Neuronal stem cell (in vitro differentiated cells): ENCODE results near the gene ZFP30.

ENCODE experiments used
- DNase-seq: peaks from one replicate; pipeline ENCODE4 v3.0.0-alpha.2; 2013; ENCODE audit warnings: low spot score
- H2AFZ ChIP-seq: one replicate; pipeline ENCODE4 v1.6.1; 2013; ENCODE audit warnings: mild to moderate bottlenecking, low read length, inconsistent platforms
- H2AK5ac ChIP-seq: 2 replicates; pipeline ENCODE4 v1.6.1; 2013; ENCODE audit warnings: low read depth, mild to moderate bottlenecking, inconsistent platforms, low read length, moderate library complexity, mixed read lengths
- H2BK120ac ChIP-seq: 2 replicates; pipeline ENCODE4 v1.6.1; 2013; ENCODE audit warnings: low read depth, mild to moderate bottlenecking, inconsistent platforms, low read length, moderate library complexity, mixed read lengths
- H2BK12ac ChIP-seq: one replicate; pipeline ENCODE4 v1.6.1; 2013; ENCODE audit warnings: low read length, inconsistent platforms
- H2BK15ac ChIP-seq: 2 replicates; pipeline ENCODE4 v1.6.1; 2013; ENCODE audit warnings: mild to moderate bottlenecking, low read length, inconsistent platforms, mixed read lengths
- H2BK5ac ChIP-seq: one replicate; pipeline ENCODE4 v1.6.1; 2013; ENCODE audit warnings: inconsistent platforms, mild to moderate bottlenecking, low read length, moderate library complexity
- H3K14ac ChIP-seq: one replicate; pipeline ENCODE4 v1.6.1; 2013; ENCODE audit warnings: low read length, inconsistent platforms
- H3K18ac ChIP-seq: 2 replicates; pipeline ENCODE4 v1.6.1; 2013; ENCODE audit warnings: low read length, inconsistent platforms
- H3K23ac ChIP-seq: 2 replicates; pipeline ENCODE4 v1.6.1; 2013; ENCODE audit warnings: low read depth, mild to moderate bottlenecking, mixed read lengths, low read length, inconsistent platforms; ENCODE audit not compliant: poor library complexity
- H3K27ac ChIP-seq: replicated peaks from 3 replicates; pipeline ENCODE4 v1.5.1; 2013; ENCODE audit warnings: low read length, inconsistent platforms
- H3K27me3 ChIP-seq, 3 experiments: 2 replicates each; pipeline ENCODE4 v1.6.1; 2013; ENCODE audit warnings: low read length in 3 of 3, mild to moderate bottlenecking in 2 of 3, inconsistent platforms in 1 of 3, low read depth in 1 of 3, mixed read lengths in 1 of 3, moderate library complexity in 1 of 3; ENCODE audit not compliant: control insufficient read depth in 3 of 3, insufficient read depth in 3 of 3
- H3K36me3 ChIP-seq, 2 donors: replicated peaks in 1 of 2; 2 replicates each; pipeline ENCODE4 v1.6.1; 2013; ENCODE audit warnings: low read length in 2 of 2; ENCODE audit not compliant: control insufficient read depth in 2 of 2, insufficient read depth in 2 of 2
- H3K4ac ChIP-seq: 2 replicates; pipeline ENCODE4 v1.6.1; 2013; ENCODE audit warnings: inconsistent platforms, mild to moderate bottlenecking, low read length, moderate library complexity
- H3K4me1 ChIP-seq, 2 donors: 1 replicate in 1 of 2; 2 replicates in 1 of 2; pipeline ENCODE4 v1.6.1; 2013; ENCODE audit warnings: low read length in 2 of 2, low read depth in 1 of 2; ENCODE audit not compliant: control insufficient read depth in 2 of 2, insufficient read depth in 1 of 2
- H3K4me2 ChIP-seq: one replicate; pipeline ENCODE4 v1.6.1; 2013; ENCODE audit warnings: mild to moderate bottlenecking, low read length, inconsistent platforms; ENCODE audit not compliant: insufficient read depth, poor library complexity, severe bottlenecking
- H3K4me3 ChIP-seq, 2 donors: 2 replicates each; pipeline ENCODE4 v1.5.1; 2013; ENCODE audit warnings: low read length in 2 of 2, mild to moderate bottlenecking in 2 of 2, inconsistent platforms in 1 of 2, moderate library complexity in 1 of 2
- H3K79me1 ChIP-seq: one replicate; pipeline ENCODE4 v1.6.1; 2013; ENCODE audit warnings: low read depth, mild to moderate bottlenecking, inconsistent platforms, low read length, moderate library complexity
- H3K9ac ChIP-seq: one replicate; pipeline ENCODE4 v1.6.1; 2013; ENCODE audit warnings: mild to moderate bottlenecking, low read depth, low read length, inconsistent platforms; ENCODE audit not compliant: poor library complexity
- H3K9me3 ChIP-seq, 2 donors: replicated peaks in 1 of 2; 2 replicates each; pipeline versions ENCODE3 to v1.6.1; 2013; ENCODE audit warnings: low read length in 2 of 2, mild to moderate bottlenecking in 2 of 2, inconsistent platforms in 1 of 2, low read depth in 1 of 2, mixed read lengths in 1 of 2, moderate library complexity in 1 of 2; ENCODE audit not compliant: control insufficient read depth in 2 of 2, insufficient read depth in 1 of 2
- H4K8ac ChIP-seq: one replicate; pipeline ENCODE4 v1.6.1; 2013; ENCODE audit warnings: low read depth, mild to moderate bottlenecking, inconsistent platforms, low read length, moderate library complexity
- H4K91ac ChIP-seq: one replicate; pipeline ENCODE4 v1.6.1; 2013; ENCODE audit warnings: low read length, low read depth, mild to moderate bottlenecking, inconsistent platforms; ENCODE audit not compliant: poor library complexity
- WGBS, 2 donors: extraction: QIAGEN DNeasy Blood & Tissue Kit; methylation state at CpG; one replicate each; pipeline ENCODE4 v1.1.7; 2013; ENCODE audit warnings: missing lambda C conversion rate in 2 of 2, mixed read lengths in 1 of 2; ENCODE audit not compliant: insufficient read length in 2 of 2, insufficient replicate concordance in 1 of 2; ENCODE audit errors: extremely low coverage in 2 of 2; 5-methylcytosine and 5-hydroxymethylcytosine counted together

ZFP30 gene

DNA sequence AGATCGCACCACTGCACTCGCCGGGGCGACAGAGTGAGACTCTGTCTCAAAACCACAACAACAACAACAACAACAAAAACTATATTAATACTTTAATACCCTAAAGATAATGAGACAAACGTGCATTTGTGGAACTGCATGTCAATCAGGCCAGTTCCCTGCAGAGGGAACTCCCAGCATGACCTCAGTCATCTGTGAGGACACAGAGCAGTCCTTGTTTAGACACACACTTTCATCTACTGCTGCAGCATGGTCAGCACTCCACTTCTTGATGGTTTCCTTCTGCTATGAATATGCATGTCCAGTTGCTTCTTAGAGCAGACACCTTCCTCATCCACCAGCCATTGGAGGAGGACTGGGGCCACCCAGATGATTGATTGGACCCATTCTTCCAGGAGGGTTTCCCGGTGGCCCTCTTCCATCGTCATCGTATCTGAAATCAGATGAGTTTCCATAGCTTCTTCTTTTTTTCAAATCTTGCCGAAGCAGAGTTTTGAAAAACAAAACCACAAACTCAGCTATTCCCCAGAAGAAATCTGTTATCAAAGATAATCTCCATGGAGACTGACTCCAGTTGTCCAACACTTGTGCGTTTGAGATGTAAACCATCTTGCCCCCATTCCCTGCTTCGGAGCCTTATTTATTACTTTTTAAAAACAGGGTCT is 37.8 kb upstream of the ZFP30 start:
- Histone ChIP-seq H3K9me3 (peaks cover 5 to 35% of the 10 kb centered on the region in 2 donors), H3K4ac (no peak overlapping the region), H4K91ac (no peak overlapping the region), H3K14ac (no peak overlapping the region), H2BK12ac (no peak overlapping the region), H3K36me3 (peaks cover 9 to 21% of the 10 kb centered on the region in 2 donors), H3K9ac (no peak overlapping the region), H2BK15ac (no peak overlapping the region), H2AK5ac (no peak overlapping the region), H3K27me3 (no peaks in the 10 kb centered on the region), H3K23ac (no peak overlapping the region), H3K4me1 (peaks cover 0 to 3% of the 10 kb centered on the region in 2 donors), H3K27ac (no peak overlapping the region), H3K4me3 (no peak overlapping the region), H2AFZ (no peak overlapping the region), H3K79me1 (no peaks in the 10 kb centered on the region), H2BK5ac (no peak overlapping the region), H2BK120ac (no peak overlapping the region), H3K18ac (no peak overlapping the region), H3K4me2 (no peak overlapping the region), H4K8ac (no peak overlapping the region)
- WGBS, 2 donors, result no CpG with 5 or more reads among the region's 11 CpGs
- DNase-seq, result no peak

DNA sequence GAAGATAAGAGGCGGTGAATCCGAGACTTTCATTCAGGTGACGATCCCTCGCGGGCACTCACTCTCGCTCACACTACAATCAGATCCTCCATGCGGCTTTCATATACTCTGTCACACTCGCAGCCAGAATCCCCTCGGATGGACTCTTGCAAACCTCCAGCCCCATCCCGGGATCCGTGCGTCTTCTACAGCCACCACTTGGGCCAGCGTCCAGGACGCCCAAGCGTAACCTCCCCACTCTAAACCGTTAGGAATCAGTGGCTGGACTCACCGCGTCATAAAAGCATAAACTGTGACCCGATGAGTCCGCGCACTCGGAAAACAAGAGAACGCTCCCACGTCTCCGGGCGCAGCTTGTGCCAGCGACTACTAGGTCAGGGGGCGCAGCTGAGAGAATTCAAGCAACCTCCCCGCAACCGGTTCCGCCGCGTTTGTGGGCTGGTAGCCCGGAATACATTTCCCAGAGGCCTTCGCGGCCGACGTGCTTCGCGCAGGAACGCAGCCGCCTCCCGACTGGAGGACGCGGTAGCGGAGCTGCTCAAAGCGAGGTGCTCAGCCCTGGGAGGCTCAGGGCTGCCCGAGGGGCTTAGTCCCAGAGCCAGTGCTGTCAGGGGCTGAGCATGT is 36.7 kb upstream of the ZFP30 start:
- H3K4ac ChIP-seq, result no peak overlapping the region
- H4K8ac ChIP-seq, result no peak overlapping the region
- H2BK15ac ChIP-seq, result no peak overlapping the region
- peaks cover 7 to 25% of the 10 kb centered on the region in 2 donors for H3K9me3 ChIP-seq
- H3K23ac ChIP-seq, result no peak overlapping the region
- H2BK120ac ChIP-seq, result no peak overlapping the region
- H2BK12ac ChIP-seq, result no peak overlapping the region
- H2AFZ ChIP-seq, result peak overlapping the region; percentile 97
- no peaks in the 10 kb centered on the region for H3K27me3 ChIP-seq
- peak; percentile 70 for DNase-seq
- H3K4me1 ChIP-seq, result peaks cover 0 to 3% of the 10 kb centered on the region in 2 donors
- H4K91ac ChIP-seq, result no peak overlapping the region
- H3K9ac ChIP-seq, result peak overlapping the region; percentile 83
- peaks cover 7 to 10% of the 10 kb centered on the region in 2 donors for H3K36me3 ChIP-seq
- H3K14ac ChIP-seq, result no peak overlapping the region
- H3K4me3 ChIP-seq, result peak overlapping the region; percentile 66 to 89
- peak overlapping the region; percentile 91 for H3K18ac ChIP-seq
- H2BK5ac ChIP-seq, result no peak overlapping the region
- H2AK5ac ChIP-seq, result no peak overlapping the region
- H3K4me2 ChIP-seq, result peak overlapping the region; percentile 68
- no CpG with 5 or more reads among the region's 48 CpGs for WGBS, 2 donors
- peak overlapping the region; percentile 8 for H3K27ac ChIP-seq
- H3K79me1 ChIP-seq, result no peaks in the 10 kb centered on the region

DNA sequence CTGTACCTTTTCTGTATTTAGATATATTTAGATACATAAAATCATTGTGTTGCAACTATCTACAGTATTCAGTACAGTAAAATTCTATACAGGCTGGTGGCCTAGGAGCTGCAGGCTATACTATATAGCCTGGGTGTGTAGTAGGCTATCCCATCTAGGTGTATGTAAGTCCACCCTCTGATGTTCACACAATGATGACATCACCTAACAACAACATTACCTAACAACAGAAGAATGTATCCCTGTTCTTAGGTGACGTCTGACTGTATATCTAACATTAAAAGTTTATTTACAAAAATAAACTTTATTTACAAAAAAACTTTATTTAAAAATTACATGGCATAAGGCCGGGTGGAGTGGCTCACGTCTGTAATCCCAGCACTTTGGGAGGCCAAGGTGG is 28.3 kb upstream of the ZFP30 start:
- Histone ChIP-seq H3K23ac (no peak overlapping the region), H4K91ac (no peak overlapping the region), H3K4me3 (no peak overlapping the region), H3K4me2 (no peak overlapping the region), H2BK5ac (no peak overlapping the region), H3K79me1 (no peaks in the 10 kb centered on the region), H2BK12ac (no peak overlapping the region), H2BK120ac (no peak overlapping the region), H2AK5ac (no peak overlapping the region), H3K27ac (no peak overlapping the region), H3K36me3 (no peaks in the 10 kb centered on the region), H2AFZ (no peak overlapping the region), H3K14ac (no peak overlapping the region), H3K9me3 (peaks cover 10 to 11% of the 10 kb centered on the region in 2 donors), H4K8ac (no peak overlapping the region), H3K18ac (no peak overlapping the region), H3K27me3 (no peaks in the 10 kb centered on the region), H3K4ac (no peak overlapping the region), H2BK15ac (no peak overlapping the region), H3K9ac (no peak overlapping the region), H3K4me1 (no peaks in the 10 kb centered on the region)
- WGBS, 2 donors, result no CpG with 5 or more reads among the region's 3 CpGs
- no peak for DNase-seq

GRCh38 chr19:37669450-37669914 is 14.2 kb upstream of the ZFP30 start:
- no CpG with 5 or more reads among the region's 6 CpGs for WGBS, 2 donors

More at GRCh38 chr19:37669450-37669914, 14.2 kb upstream of the ZFP30 start:
- Histone ChIP-seq H2BK5ac (no peak overlapping the region), H2AFZ (no peak overlapping the region), H3K14ac (no peak overlapping the region), H3K4ac (no peak overlapping the region), H3K36me3 (no peaks in the 10 kb centered on the region), H2BK120ac (no peak overlapping the region), H3K27me3 (no peaks in the 10 kb centered on the region), H3K4me3 (no peak overlapping the region), H4K91ac (no peak overlapping the region), H2AK5ac (no peak overlapping the region), H3K27ac (no peak overlapping the region), H2BK12ac (no peak overlapping the region), H3K4me2 (no peak overlapping the region), H3K9me3 (peaks cover 15 to 52% of the 10 kb centered on the region in 2 donors), H3K9ac (no peak overlapping the region), H3K18ac (no peak overlapping the region), H3K79me1 (no peaks in the 10 kb centered on the region), H3K23ac (no peak overlapping the region), H2BK15ac (no peak overlapping the region), H3K4me1 (no peaks in the 10 kb centered on the region), H4K8ac (no peak overlapping the region)
- no peak for DNase-seq
